ENCODE data around the gene COL20A1.

COL20A1 gene

GRCh38 chr20:63278661-63279060, 14.3 kb upstream of the COL20A1 start:
- no peak for DNase-seq

DNA sequence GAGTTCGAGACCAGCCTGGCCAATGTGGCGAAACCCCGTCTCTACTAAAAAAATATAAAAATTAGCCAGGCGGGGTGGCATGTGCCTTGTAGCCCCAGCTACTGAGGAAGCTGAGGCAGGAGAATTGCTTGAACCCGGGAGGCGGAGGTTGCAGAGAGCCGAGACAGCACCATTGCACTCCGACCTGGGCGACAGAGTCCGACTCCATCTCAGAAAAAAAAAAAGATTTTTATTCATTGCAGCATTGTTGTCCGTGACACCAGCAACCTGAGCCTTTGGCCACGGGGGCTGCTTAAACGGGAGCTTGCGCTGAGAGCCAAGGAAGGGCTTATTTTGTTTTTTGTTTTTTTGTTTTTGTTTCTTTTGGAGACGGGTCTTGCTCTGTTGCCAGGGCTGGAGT, 13.1 kb upstream of the COL20A1 start:
- DNase-seq: no peak

DNA sequence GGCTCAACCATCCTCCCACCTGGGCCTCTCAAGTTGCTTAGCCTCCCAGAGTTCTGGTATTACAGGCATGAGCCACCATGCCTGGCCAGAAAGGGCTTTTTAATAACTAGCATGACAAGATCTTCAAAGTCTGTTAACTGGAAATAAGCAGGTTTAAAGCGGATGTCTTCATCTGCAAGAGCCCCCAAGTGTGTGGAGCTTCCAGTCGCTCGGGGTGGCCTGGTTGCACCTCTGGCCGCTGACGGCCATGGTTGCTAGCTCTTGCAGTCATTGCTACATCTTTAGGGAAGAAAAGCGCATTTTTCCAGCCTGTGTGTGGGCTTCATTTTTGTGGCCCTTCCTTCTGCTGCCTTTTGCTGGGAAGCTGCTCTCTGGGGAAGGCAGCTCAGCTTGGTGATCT, 12.6 kb upstream of the COL20A1 start:
- DNase-seq: no peak

DNA sequence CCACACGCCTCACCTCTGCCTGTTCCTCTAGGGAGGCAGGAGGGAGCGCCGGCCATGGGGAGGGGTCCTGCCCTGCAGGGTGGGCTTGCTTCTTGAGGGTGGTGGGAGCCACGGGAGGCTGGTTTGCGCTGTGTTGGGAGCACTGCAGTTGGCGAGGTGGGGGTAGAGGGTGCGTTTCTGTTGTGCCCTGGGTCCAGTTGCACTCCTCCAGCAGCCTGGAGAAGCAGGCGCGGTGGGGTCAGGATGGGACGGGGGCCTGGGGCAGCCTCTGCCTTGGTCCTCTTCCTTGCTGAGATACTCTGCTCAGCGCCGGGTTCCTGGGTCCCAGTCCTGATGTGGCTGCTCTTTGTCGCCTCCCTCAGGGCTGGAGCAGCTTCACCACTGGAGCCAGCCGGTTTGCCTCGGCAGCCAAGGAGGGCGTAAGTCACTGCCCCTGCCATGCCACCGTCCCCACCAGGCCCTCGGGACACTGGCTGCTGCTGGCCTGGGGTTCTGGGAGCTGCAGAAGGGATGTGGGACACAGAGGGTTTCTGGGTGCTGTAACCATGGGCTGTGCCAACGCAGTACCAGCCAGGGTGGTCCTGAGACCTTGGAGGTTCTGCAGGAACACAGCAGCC, 11.9 kb upstream of the COL20A1 start:
- no peak for DNase-seq

DNA sequence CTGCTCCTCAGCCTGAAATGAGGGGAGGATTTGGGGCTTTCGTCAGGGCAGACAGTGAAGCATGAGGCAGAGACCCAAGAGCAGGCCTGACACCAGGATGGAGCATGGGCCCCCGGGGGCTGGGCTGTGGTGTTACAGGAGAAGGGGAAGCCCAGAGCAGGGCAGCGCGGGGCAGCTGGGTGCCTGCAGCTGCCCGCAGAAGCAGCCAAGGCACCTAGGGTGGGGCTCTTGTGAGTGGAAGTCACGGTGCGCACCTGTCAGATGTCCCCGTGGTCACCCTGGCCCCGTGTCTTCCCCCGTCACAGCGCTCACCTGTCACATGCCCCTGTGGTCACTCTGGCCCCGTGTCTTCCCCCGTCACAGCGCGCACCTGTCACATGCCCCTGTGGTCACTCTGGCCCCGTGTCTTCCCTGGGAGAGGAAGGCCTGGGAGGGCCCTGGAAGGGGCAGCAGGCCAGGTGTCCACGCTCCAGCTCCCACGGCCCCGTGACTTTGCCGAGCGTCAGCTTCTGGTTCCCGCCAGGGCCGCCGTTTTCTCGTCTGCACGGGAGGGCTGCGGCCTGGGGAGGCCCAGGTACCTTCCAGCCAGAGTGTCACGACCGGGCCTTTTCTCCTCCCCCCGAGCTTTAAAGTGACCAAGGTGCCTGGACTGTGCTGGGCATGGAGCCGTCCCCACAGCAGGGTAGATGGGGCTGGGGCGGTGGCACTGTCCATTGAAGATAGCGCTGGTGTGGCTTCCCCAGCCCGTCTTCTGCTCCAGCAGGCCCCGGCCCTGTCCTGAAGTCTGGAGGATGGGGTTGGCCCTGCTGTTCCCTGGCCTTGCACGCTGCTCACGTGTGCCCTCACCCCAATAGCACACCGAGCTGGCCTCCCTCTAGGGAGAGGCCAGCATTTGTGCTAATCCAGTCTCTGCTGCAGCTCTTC, 11.0 kb upstream of the COL20A1 start:
- no peak for DNase-seq

- DNase-seq: peak in 1 of 2 experiments; percentile 1
Measured at GRCh38 chr20:63282946-63283345, 10.0 kb upstream of the COL20A1 start.

GRCh38 chr20:63283397-63284082, 9.4 kb upstream of the COL20A1 start:
- DNase-seq: no peak

DNA sequence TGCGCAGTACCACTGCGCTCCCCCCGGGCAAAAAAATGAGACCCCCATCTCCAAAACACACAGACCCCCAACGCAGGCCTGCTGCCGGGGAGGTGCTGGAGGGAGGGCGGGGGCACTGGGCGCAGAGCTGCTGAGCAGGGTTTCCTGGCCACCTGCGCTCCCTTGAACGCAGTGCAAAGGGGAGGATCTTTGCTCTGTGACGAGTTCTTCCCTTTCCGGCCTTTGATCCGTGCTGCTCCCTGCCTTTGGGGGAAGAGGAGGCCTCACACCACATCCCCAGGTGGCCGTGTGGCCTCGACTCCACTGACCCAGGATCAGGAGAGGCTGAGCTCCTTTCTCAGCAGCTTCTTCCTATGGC, 8.9 kb upstream of the COL20A1 start:
- DNase-seq: no peak

GRCh38 chr20:63284544-63284949, 8.4 kb upstream of the COL20A1 start:
- no peak for DNase-seq

DNA sequence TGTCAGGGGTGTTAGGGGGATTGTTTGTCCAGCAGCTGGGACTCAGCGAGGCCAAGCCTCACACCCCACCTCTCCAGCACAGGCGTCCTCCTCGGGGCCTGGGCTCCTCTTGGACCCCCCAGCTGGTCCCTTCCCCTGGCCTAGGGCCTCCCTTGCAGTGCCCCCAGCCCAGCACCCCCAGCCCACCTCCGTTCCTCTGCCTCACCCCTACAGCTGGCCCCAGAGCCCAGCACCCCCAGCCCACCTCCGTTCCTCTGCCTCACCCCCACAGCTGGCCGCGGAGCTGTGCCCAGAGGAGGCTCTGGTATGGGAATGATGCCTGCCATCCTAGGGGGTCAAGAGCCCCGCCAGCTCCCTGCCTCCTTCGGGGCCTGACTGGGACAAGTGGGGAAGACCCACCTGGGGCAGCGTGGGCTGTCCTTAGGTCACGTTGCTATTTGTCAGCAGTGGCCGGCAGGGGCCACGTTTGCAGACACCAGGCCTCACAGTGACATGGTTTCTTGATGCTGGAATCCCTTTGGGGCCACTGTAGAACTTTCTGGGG, 7.9 kb upstream of the COL20A1 start:
- no peak for DNase-seq

DNA sequence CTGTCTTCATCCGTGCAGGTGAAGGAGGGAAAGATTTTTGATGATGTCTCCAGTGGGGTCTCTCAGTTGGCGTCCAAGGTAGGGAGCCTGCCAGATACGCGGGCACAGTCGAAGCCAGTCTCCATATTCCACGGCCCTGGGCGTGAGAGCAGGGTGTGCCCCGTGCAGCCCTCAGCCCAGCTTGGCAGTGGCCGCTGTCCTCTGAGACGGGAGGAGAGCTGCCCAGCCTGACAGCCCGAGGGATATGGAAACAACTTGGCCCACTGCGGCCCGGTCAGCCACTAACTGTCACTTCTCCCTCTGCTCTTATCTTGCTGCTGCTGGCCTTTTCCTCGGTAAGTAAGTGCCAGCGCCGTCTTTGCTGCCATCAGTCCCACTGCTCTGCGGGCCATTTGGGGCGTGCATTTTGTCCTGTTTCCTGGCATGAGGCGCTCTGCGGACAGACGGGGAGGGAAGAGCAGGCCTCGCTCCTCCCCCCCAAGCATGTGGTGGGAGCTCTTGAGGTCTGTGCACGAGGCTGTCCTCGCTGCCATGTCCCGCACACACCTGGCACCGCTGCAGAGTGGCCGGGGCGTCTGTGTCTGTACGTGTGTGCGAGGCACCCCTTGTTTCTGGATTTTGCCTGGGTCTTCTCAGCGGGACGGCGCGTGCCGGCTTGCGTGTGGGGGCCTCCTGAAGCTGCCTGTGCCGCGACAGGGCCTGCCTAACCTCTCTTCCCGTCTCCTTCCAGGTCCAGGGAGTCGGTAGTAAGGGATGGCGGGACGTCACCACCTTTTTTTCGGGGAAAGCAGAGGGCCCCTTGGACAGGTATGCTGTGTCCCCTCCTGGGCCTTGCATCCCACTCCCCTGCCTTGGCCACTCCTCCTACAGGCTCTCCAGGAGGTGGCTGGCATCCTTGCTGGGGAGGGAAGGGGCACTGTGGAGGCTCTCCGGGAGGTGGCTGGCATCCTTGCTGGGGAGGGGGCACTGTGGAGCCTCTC, 7.1 kb upstream of the COL20A1 start:
- no peak for DNase-seq

GRCh38 chr20:63286781-63287696, 5.9 kb upstream of the COL20A1 start:
- DNase-seq: no peak

DNA sequence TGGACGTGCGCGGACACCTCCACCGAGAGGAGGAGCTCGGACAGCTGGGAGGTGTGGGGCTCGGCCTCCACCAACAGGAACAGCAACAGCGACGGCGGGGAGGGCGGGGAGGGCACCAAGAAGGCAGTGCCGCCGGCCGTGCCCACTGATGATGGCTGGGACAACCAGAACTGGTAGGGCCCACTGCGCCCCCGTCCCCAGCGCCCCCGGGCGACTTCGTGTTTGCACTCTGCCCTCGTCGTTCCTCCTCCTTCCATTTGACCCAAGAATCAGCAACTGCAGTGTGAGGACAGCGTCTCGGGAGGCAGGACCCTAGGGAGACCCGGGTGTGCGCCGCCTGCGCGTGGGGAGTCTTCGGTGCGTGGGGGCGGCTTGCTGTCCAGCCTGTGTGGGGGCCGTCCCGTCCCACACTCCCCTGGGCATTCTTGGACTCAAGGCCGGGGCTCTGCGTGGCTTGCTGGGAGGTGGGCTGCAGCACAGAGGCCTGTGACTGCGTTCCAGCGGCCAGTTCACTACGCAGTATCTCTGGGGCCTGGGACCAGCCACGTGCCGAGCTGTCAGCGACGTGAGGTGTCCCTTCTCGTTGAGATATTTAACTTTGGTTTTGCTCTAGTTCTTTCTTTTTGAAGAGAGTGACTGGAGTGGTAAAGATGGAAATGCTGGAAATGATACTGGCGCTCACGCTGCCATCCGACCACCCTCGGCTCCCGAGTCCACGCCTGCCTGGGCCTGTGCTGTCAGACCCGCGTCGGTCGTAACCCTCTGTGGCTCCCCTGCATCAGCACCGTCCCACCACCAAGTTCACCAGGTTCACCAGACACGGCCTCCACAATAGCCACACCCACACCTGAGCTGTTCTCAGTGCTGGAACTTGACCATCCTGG, 5.0 kb upstream of the COL20A1 start:
- no peak for DNase-seq

GRCh38 chr20:63288581-63289251, 4.3 kb upstream of the COL20A1 start:
- no peak for DNase-seq

GRCh38 chr20:63289311-63290135, 3.5 kb upstream of the COL20A1 start:
- no peak for DNase-seq

- DNase-seq: no peak
Measured at GRCh38 chr20:63290136-63290676, 2.8 kb upstream of the COL20A1 start.

DNA sequence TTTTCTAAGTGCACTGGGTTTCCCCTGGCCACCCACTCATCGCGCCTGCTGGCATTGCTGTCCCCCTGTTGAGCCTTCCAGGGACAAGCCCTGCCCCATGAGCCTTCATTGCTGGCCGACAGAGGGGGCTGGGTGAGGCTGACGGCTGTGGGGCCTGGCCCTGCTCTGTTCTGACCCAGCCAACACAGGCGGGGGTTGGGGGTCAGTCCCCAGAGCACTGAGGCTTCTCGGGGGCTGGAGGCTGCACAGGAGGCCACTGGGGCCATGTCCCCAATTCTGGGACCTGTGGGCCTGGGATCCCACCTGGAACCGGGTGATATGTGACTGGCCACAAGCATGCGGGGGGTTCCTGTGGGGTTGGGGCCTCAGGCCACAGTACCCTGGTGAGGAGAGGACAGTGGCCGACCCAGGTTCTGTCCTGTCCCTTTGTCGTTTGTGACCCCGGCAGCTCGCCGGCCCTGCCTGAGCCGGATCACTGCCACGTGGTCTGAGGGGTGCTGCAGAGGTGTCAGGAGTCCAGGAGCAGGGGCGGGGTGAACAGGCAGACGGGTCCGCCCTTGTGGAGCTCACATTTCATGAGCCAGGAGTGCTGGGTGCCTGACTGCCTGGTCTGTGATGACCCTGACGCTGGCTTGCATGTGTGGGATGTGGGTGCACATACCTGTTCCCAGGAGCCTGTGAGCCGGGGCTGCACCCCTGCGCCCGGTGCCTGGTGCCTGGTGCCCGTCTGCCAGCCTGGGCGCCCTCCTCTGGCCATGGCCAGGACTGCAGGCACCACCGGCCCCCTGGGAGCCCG, 2.1 kb upstream of the COL20A1 start:
- DNase-seq: no peak

Data from cerebellar nuclear complex (tissue), 1 donor.